Adrenal gland (tissue), 5 donors: ENCODE measurements around the gene CIB2.

Source experiments
- CTCF ChIP-seq, 6 experiments: fragments of 450-650 bp in 4 of 6; fragments of 200-600 bp in 2 of 6; sonication (generic) in 1 of 6; IDR thresholded peaks; 1 replicate in 5 of 6; 2 replicates in 1 of 6; pipeline versions ENCODE4 v1.5.1 to v1.8.0; 2016 to 2021; ENCODE audit warnings: antibody characterized with exemption in 6 of 6, mild to moderate bottlenecking in 2 of 6, moderate library complexity in 1 of 6
- POLR2A ChIP-seq, 2 donors: fragments of 450-650 bp; IDR thresholded peaks; one replicate each; pipeline ENCODE4 v1.6.1; 2017; ENCODE audit warnings: antibody characterized with exemption in 2 of 2, mild to moderate bottlenecking in 2 of 2, moderate library complexity in 1 of 2
- donor health status: DM: no; HTN: no; CAD: no.

DNA sequence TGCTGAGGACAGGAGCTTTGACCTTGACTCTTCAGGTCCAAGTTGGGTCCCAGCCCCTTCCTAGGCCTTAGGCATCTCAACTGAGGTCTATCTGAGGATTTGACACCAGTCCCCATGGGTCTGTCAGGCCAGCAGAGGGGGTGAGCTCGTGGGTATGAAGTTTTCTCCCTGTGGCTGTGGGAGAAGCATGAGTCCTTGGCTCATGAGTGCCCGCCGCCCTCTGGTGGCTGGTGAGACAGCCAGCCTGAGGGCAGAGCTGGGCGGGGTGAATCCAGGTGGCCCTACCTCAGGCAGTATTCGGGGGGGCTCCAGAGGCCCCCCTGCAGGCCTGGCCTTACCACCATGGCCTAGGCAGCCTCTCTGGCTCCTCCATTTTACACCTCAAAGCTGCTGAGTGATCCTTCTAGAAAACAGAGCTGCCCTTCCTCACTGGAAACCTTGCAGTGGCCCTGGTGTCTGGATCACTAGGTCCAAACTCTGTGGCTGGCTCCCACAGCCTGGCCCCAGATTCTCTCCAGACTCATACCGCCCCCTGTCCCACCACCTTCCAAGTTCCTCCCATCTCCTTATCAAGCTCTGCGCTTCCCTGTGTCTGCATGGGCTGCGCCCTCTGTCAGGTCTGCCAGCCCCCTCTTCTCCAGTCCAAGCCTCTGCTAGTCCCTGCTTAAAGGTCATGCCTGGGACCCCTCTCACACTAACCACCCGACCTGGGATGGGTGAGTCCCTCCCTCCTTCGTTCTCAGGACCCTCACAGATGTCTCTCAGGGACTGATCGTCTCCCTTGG is 22.8 kb downstream of the CIB2 start:
- TF ChIP-seq CTCF (IDR thresholded peaks at IDR 0.05) (peak; percentile 77 to 99 (median 98)), POLR2A (IDR thresholded peaks at IDR 0.05) (no peak)
